ENCODE measurements around the gene TTLL8. TPM values are rescaled to one million over a fixed set of nuclear protein-coding genes. Genes with fewer than 3 reads are reported as not detected.

The TTLL8 gene
- polyA plus RNA-seq, 1 of the 3 experiments (the other 2 are of a cell fraction): not detected

GRCh38 chr22:50035131-50035881 lies 22.8 kb downstream of the TTLL8 start:
- peak; percentile 24 for DNase-seq
- POLR2A ChIA-PET: interaction anchor here (0.7 kb wide), 1 partner anchor 46 kb away, joined by 3 read pairs; no protein-coding TSS in a partner anchor

More at GRCh38 chr22:50035131-50035881, 22.8 kb downstream of the TTLL8 start:
- Histone ChIP-seq H3K79me2 (ENCODE audit: insufficient read depth) (no peaks in the 10 kb centered on the region), H3K9me2 (no peaks in the 10 kb centered on the region), H3K27ac (ENCODE audit: low read depth in 2 of 2, low read length in 1 of 2) (no peak overlapping the region), H3F3A (replicated peaks; ENCODE audit: insufficient read depth) (no peaks in the 10 kb centered on the region), H3K4me2 (no peak overlapping the region), H3K4me3 (ENCODE audit: low read depth in 2 of 2, low read length in 1 of 2) (no peak overlapping the region), H3K4me1 (ENCODE audit: control insufficient read depth in 1 of 2, insufficient read depth in 2 of 2, low read depth in 1 of 2, low read length in 1 of 2) (no peaks in the 10 kb centered on the region), H2AFZ (ENCODE audit: low read depth) (no peak overlapping the region), H3K27me3 (ENCODE audit: insufficient read depth) (no peaks in the 10 kb centered on the region; the same call in 1 of the 2 replicates), H3K36me3 (replicated peaks in 1 of 2; ENCODE audit: control insufficient read depth in 1 of 2, insufficient read depth in 2 of 2, low read length in 1 of 2) (no peaks in the 10 kb centered on the region), H3K9me3 (no peaks in the 10 kb centered on the region; the same call in 1 of the 2 replicates), H3K9ac (no peak overlapping the region), H4K20me1 (ENCODE audit: insufficient read depth) (no peaks in the 10 kb centered on the region)
- 42% methylated on average over 10 of the region's 24 CpGs for WGBS (ENCODE audit: low lambda C conversion rate)
- TF ChIP-seq RCOR1 (IDR thresholded peaks at IDR 0.05; ENCODE audit: low read length) (no peak), GABPA (IDR thresholded peaks at IDR 0.05; ENCODE audit: low read depth) (no peak), GATA2 (CRISPR knock-in tag; IDR thresholded peaks at IDR 0.05) (no peak), SIN3A (IDR thresholded peaks at IDR 0.05; ENCODE audit: borderline replicate concordance, low read depth, low read length) (no peak), ZBTB33 (IDR thresholded peaks at IDR 0.05; ENCODE audit: borderline replicate concordance, low read depth) (no peak), NRF1 (IDR thresholded peaks at IDR 0.05; ENCODE audit: low read depth, low read length) (no peak), RFX5 (IDR thresholded peaks at IDR 0.05; ENCODE audit: low read length) (no peak), TCF12 (IDR thresholded peaks at IDR 0.05) (no peak), TEAD4 (IDR thresholded peaks at IDR 0.05; ENCODE audit: borderline replicate concordance, insufficient read depth) (no peak), POLR2AphosphoS5 (IDR thresholded peaks at IDR 0.05; ENCODE audit: low read depth, low read length) (no peak), RAD21 (IDR thresholded peaks at IDR 0.05; ENCODE audit: low read length) (no peak), FOXM1 (IDR thresholded peaks at IDR 0.05; ENCODE audit: low read depth) (no peak), IRF3 (IDR thresholded peaks at IDR 0.05; ENCODE audit: low read depth, low read length) (no peak), FOXJ3 (CRISPR knock-in tag; IDR thresholded peaks at IDR 0.05) (no peak), NFIC (IDR thresholded peaks at IDR 0.05; ENCODE audit: borderline replicate concordance) (no peak), EP300 (IDR thresholded peaks at IDR 0.05; ENCODE audit: borderline replicate concordance in 1 of 2, low read depth in 1 of 2, low read length in 1 of 2) (no peak), CHD2 (IDR thresholded peaks at IDR 0.05; ENCODE audit: low read length, partially characterized antibody) (no peak), YY1 (IDR thresholded peaks at IDR 0.05; ENCODE audit: low read depth) (no peak)
- TF ChIP-seq, protein P1, sequence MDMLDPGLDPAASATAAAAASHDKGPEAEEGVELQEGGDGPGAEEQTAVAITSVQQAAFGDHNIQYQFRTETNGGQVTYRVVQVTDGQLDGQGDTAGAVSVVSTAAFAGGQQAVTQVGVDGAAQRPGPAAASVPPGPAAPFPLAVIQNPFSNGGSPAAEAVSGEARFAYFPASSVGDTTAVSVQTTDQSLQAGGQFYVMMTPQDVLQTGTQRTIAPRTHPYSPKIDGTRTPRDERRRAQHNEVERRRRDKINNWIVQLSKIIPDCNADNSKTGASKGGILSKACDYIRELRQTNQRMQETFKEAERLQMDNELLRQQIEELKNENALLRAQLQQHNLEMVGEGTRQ (IDR thresholded peaks at IDR 0.05; ENCODE audit: borderline replicate concordance, low read depth, low read length): no peak
- CTCF ChIA-PET: interaction anchor here (0.8 to 3.4 kb wide), 2 partner anchors 33 to 105 kb away, joined by 3 to 13 read pairs; no protein-coding TSS in a partner anchor
